ENCODE data around the gene GOLGA2. TPM values are rescaled to one million over a fixed set of nuclear protein-coding genes. Genes with fewer than 3 reads are reported as not detected.

Gene GOLGA2
- total RNA-seq, 1 donor from 2014 or later = 64.1 TPM

DNA sequence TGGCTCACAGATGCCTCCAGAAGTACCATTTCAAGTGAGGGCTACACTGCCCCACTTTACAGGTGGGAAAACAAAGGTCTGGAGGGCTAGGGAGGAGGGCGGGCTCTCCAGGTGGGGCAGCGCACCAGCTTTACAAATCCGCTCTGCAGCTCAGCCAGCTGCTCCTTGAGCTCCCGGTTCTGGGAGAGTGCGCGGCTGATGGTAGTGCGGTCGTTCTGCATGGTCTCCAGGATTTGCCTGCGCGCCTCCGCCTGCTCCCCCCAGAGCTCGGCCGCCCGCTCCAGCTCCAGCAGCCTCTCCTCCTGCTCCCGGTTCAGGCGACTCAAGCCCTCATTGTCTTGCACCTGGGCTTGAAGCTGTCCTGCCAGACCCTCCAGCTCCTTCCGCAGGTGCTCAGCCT, 15.5 kb downstream of the GOLGA2 start:
- TF ChIP-seq, protein P1, sequence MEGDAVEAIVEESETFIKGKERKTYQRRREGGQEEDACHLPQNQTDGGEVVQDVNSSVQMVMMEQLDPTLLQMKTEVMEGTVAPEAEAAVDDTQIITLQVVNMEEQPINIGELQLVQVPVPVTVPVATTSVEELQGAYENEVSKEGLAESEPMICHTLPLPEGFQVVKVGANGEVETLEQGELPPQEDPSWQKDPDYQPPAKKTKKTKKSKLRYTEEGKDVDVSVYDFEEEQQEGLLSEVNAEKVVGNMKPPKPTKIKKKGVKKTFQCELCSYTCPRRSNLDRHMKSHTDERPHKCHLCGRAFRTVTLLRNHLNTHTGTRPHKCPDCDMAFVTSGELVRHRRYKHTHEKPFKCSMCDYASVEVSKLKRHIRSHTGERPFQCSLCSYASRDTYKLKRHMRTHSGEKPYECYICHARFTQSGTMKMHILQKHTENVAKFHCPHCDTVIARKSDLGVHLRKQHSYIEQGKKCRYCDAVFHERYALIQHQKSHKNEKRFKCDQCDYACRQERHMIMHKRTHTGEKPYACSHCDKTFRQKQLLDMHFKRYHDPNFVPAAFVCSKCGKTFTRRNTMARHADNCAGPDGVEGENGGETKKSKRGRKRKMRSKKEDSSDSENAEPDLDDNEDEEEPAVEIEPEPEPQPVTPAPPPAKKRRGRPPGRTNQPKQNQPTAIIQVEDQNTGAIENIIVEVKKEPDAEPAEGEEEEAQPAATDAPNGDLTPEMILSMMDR (conservative IDR thresholded peaks at IDR 0.05) = no peak
- no peak overlapping the region for H3K4me3 Mint-ChIP-seq
- H3K27ac Mint-ChIP-seq (ENCODE audit: unreplicated experiment) = no peak overlapping the region
- H3K27me3 Mint-ChIP-seq (ENCODE audit: low read depth) = no peaks in the 10 kb centered on the region
- DNase-seq (ENCODE audit: low read depth, low spot score) = no peak
- no peaks in the 10 kb centered on the region for H3K9me3 Mint-ChIP-seq
- peaks cover 2% of the 10 kb centered on the region for H3K4me1 Mint-ChIP-seq
- H3K36me3 Mint-ChIP-seq (ENCODE audit: low read depth) = peaks cover 18% of the 10 kb centered on the region

DNA sequence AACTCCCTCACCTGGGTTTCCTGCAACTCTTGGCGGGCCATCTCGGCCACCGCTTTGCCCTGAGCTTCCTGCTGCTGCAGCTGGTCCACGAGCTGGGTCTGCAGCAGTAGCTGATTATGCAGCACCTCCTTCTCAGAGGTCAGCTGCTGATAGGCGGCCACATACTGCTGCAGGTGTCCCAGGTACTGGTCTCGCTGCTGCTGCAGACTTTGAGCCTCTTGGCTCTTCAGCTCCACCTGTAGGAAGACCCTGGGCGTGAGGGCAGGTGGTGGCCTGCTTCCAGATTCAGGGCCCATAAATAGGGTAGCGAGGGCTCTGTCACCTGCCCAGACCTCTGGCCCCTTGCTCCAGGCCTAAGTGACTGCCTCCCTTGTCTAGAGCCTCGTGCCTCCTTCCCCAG, 16.7 kb downstream of the GOLGA2 start:
- Mint-ChIP-seq H3K36me3 (ENCODE audit: low read depth) (peaks cover 17% of the 10 kb centered on the region), H3K4me1 (peaks cover 6% of the 10 kb centered on the region), H3K27me3 (ENCODE audit: low read depth) (peaks cover 3% of the 10 kb centered on the region), H3K9me3 (no peaks in the 10 kb centered on the region), H3K27ac (ENCODE audit: unreplicated experiment) (no peak overlapping the region), H3K4me3 (no peak overlapping the region)
- TF ChIP-seq, protein P1 (conservative IDR thresholded peaks at IDR 0.05) = no peak
- DNase-seq (ENCODE audit: low read depth, low spot score) = no peak

DNA sequence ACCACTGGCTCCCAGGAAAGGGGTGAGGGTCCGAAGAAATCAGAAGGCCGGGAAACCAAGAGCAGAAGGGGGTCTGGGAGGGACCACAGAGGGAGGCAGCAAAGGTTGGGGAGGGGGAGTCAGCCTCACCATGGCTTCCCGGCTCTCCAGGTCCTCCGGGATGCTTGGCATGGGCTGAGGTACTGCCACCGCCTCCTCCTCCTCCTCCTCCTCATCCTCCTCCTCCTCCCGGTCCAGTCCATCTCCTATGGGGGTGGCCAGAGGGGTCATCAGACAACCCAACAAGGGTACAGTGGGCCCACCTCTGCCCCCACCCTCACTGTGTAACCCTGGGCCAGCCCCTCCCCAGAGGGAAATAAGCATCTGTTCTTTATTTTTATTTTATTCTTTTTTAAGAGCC, 17.5 kb downstream of the GOLGA2 start:
- peaks cover 17% of the 10 kb centered on the region for H3K36me3 Mint-ChIP-seq (ENCODE audit: low read depth)
- H3K27me3 Mint-ChIP-seq (ENCODE audit: low read depth) = peaks cover 3% of the 10 kb centered on the region
- H3K27ac Mint-ChIP-seq (ENCODE audit: unreplicated experiment) = no peak overlapping the region

DNA sequence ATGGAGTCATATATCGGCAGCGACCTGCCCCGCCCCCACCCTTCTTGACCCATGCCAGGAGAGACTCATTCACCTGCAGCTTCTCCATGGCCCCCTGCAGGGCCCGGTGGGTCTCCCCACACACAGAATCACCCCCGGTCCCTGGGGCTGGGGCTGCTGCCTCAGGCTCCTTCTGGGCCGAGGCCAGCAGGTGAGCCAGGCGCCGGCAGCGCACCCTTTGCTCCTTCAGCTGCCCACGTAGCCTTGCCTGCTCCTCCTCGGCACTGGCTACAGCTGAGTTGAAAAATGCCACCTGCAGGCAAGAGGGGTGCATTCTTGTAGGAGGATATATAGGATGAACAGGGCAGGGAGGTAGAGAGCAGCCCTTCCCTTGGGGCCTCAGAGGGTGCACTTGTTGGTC, 17.9 kb downstream of the GOLGA2 start:
- no peak overlapping the region for H3K27ac Mint-ChIP-seq (ENCODE audit: unreplicated experiment)
- H3K9me3 Mint-ChIP-seq = no peaks in the 10 kb centered on the region
- TF ChIP-seq, protein P1 (conservative IDR thresholded peaks at IDR 0.05) = no peak
- peaks cover 6% of the 10 kb centered on the region for H3K4me1 Mint-ChIP-seq
- DNase-seq (ENCODE audit: low read depth, low spot score) = no peak
- H3K27me3 Mint-ChIP-seq (ENCODE audit: low read depth) = peaks cover 3% of the 10 kb centered on the region
- H3K36me3 Mint-ChIP-seq (ENCODE audit: low read depth) = peaks cover 17% of the 10 kb centered on the region
- no peak overlapping the region for H3K4me3 Mint-ChIP-seq

More for the DNA sequence above, 17.5 kb downstream of the GOLGA2 start:
- TF ChIP-seq, protein P1 (conservative IDR thresholded peaks at IDR 0.05) = no peak
- Mint-ChIP-seq H3K9me3 (no peaks in the 10 kb centered on the region), H3K4me3 (no peak overlapping the region), H3K4me1 (peaks cover 6% of the 10 kb centered on the region)
- DNase-seq (ENCODE audit: low read depth, low spot score) = no peak

DNA sequence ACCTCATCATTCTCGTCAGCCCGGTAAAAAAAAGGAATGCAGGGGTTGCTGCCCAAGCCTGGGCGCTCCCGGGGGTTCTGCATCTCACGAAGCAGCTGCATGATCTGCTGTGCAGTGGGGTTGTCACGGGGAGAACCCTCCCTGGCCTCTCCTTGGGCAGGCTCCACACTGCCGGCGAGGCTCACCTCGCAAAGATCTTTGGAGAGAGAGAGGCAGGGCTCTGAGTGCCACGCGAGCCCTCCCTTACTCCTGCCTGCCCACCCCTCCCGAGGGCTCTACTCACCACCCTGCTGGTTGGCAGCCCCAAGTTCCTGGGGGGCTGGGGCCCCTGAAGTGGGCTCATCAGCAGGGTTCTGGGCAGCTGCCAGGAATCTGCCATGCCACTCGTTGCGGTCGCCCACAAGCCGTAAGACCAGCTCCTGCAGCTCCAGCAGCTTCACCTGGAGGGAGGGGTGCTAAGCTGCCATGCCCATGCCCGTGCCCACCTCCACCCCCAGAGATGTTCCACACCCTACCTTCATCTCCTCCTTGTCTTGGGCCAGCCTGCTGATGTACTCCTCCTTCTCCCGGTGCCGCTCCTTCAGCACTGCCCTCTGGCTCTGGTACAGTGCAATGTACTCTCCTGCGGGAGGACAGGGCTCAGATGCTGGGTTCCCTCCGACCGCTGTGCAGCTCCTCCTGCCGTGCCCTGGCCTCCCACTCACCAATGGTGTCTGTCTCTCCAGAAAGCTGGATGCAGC, 18.6 kb downstream of the GOLGA2 start:
- Mint-ChIP-seq H3K9me3 (no peaks in the 10 kb centered on the region), H3K4me1 (peaks cover 9% of the 10 kb centered on the region), H3K27ac (ENCODE audit: unreplicated experiment) (no peak overlapping the region), H3K36me3 (ENCODE audit: low read depth) (peaks cover 12% of the 10 kb centered on the region), H3K27me3 (ENCODE audit: low read depth) (peaks cover 3% of the 10 kb centered on the region), H3K4me3 (peak overlapping the region; percentile 55)
- TF ChIP-seq, protein P1 (conservative IDR thresholded peaks at IDR 0.05) = no peak
- no peak for DNase-seq (ENCODE audit: low read depth, low spot score)
